Measurements from ENCODE around the gene SPATA1.
"Not testable (repeated sequence)": the region's sequence is repeated elsewhere in the genome, so short reads cannot be mapped to it uniquely, and the experiment has no call there.

The SPATA1 gene

DNA sequence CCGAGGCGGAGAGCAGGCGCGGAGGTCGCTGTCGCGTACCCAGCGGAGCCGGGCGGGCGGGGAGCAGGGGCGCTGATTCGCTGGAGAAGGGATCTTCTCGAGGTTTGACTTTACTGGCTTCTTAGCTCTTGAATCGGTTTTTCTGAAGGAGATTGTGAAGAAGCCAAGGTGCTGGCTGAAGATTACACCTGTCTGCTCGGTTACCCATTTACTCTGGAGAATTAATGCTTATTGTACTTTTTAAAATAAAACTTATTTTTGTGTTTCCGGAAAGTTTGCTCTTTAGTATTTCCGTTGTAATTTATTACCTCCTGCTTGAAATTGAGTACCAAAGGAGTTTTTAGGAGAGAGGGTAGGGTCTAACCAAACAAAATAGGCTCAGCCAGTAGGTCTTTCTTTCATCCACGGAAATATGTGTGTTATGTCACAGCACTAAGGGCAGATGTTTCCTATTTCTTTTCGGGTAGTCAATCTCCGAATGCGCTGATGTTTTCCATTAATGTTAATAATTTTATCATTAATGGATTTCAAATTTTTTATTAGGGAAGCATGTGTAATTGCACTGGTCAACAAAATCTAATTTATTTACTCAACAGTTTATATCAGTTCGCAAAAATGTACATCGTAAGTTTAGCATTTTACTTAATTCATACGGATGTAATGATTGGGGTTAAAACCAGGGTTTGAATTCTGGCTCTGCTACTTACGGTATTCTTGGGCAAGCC is 705 bp downstream of the SPATA1 start:
- peak; percentile 39 for DNase-seq (ENCODE audit: low read depth)
- H3K4me3 ChIP-seq (ENCODE audit: low read depth, low read length), result peak overlapping the region; percentile 70
- TF ChIP-seq POLR2A (IDR thresholded peaks at IDR 0.05; ENCODE audit: extremely low read depth, insufficient read length) (no peak), MYC (IDR thresholded peaks at IDR 0.05; ENCODE audit: low read depth, low read length) (no peak)
- TF ChIP-seq, protein P1, sequence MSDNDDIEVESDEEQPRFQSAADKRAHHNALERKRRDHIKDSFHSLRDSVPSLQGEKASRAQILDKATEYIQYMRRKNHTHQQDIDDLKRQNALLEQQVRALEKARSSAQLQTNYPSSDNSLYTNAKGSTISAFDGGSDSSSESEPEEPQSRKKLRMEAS (IDR thresholded peaks at IDR 0.05; ENCODE audit: low read depth, low read length), result no peak
- TF ChIP-seq, protein P2, sequence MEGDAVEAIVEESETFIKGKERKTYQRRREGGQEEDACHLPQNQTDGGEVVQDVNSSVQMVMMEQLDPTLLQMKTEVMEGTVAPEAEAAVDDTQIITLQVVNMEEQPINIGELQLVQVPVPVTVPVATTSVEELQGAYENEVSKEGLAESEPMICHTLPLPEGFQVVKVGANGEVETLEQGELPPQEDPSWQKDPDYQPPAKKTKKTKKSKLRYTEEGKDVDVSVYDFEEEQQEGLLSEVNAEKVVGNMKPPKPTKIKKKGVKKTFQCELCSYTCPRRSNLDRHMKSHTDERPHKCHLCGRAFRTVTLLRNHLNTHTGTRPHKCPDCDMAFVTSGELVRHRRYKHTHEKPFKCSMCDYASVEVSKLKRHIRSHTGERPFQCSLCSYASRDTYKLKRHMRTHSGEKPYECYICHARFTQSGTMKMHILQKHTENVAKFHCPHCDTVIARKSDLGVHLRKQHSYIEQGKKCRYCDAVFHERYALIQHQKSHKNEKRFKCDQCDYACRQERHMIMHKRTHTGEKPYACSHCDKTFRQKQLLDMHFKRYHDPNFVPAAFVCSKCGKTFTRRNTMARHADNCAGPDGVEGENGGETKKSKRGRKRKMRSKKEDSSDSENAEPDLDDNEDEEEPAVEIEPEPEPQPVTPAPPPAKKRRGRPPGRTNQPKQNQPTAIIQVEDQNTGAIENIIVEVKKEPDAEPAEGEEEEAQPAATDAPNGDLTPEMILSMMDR (IDR thresholded peaks at IDR 0.05; ENCODE audit: low read depth, low read length), result no peak

DNA sequence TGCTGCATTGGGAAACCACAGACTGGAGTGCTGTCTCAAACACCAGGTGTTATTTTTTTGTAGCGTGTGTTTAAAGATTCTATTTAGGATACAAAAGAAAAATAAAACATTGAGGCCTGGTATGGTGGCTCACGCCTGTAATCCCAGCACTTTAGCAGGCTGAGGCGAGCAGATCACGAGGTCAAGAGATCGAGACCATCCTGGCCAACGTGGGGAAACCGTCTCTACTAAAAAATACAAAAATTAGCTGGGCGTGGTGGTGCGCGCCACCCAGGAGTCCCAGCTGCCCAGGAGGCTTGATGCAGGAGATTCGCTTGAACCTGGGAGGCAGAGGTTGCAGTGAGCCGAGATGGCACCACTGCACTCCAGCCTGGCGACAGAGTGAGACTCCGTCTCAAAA is 1.7 kb downstream of the SPATA1 start:
- DNase-seq (ENCODE audit: low read depth), result not testable (repeated sequence)
- peak overlapping the region; percentile 70 for H3K4me3 ChIP-seq (ENCODE audit: low read depth, low read length)

DNA sequence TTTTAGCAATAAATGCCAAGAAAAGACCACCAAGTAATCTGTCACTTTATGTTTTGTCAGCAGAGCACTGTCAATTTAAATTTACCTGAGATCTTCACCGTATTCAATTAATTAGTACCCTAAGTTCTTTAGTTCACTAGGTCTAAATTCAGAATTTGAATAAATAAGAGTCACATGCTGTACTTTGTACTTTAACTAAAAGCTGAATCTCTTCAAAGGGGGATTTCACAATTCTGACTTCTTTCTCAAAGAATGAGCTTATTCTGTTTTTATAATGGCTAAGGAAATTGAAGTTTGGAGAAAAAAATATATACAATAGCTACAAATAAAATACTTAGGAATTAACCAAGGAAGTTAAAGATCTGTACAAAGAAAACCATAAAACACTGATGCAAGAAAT is 2.3 kb downstream of the SPATA1 start:
- no peak for DNase-seq (ENCODE audit: low read depth)
- no peak overlapping the region for H3K4me3 ChIP-seq (ENCODE audit: low read depth, low read length)
- TF ChIP-seq POLR2A (IDR thresholded peaks at IDR 0.05; ENCODE audit: extremely low read depth, insufficient read length) (no peak), MYC (IDR thresholded peaks at IDR 0.05; ENCODE audit: low read depth, low read length) (no peak)
- TF ChIP-seq, protein P1 (IDR thresholded peaks at IDR 0.05; ENCODE audit: low read depth, low read length), result no peak
- TF ChIP-seq, protein P2 (IDR thresholded peaks at IDR 0.05; ENCODE audit: low read depth, low read length), result no peak

DNA sequence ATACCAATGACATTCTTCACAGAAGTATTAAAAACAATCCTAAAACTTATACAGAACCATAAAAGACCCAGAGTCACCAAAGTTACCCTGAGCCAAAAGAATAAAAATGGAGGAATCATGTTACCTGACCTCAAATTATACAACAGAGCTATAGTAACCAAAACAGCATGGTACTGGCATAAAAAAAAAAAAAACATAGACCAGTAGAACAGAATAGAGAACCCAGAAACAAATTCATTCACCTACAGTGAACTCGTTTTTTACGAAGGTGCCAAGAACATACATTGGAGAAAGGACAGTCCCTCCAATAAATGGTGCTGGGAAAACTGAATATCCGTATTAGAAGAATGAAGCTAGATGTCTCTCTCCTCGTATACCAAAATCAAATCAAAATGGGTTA is 2.8 kb downstream of the SPATA1 start:
- no peak for TF ChIP-seq MYC (IDR thresholded peaks at IDR 0.05; ENCODE audit: low read depth, low read length)
- TF ChIP-seq, protein P1 (IDR thresholded peaks at IDR 0.05; ENCODE audit: low read depth, low read length), result no peak
- TF ChIP-seq, protein P2 (IDR thresholded peaks at IDR 0.05; ENCODE audit: low read depth, low read length), result no peak
- TF ChIP-seq POLR2A (IDR thresholded peaks at IDR 0.05; ENCODE audit: extremely low read depth, insufficient read length), result no peak
- no peak overlapping the region for H3K4me3 ChIP-seq (ENCODE audit: low read depth, low read length)

DNA sequence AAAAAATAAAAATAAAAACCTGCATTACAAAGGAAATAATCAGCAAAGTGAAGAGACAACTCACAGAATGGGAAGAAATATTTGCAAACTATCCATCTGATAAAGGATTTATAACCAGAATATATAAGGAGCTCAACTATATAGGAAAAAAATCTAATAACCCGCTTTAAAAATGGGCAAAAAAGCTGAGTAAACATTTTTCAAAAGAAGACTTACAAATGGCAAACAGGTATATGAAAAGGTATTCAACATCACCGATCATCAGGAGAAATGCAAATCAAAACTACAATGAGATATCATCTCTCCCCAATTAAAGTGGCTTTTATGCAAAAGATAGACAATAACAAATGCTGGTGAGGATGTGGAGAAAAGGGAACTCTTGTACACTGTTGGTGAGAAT is 4.0 kb downstream of the SPATA1 start:
- no peak for DNase-seq (ENCODE audit: low read depth)

More for the DNA sequence above, 2.8 kb downstream of the SPATA1 start:
- no peak for DNase-seq (ENCODE audit: low read depth)

DNA sequence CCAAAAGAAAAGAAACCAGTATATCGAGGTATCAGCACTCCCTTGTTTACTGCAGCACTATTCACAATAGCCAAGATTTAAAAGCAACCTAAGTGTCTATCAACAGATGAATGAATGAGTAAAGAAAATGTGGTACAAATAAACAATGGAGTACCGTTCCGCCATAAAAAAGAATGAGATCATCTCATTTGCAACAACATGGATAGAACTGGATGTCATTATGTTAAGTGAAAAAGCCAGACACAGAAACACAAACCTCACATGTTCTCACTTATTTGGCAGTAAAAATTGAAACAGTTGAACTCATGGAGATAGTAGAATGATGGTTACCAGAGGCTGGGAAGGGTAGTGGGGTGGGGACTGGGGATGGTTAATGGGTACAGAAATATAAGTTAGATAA is 4.5 kb downstream of the SPATA1 start:
- no peak for DNase-seq (ENCODE audit: low read depth)
- H3K4me3 ChIP-seq (ENCODE audit: low read depth, low read length), result no peak overlapping the region

More for the DNA sequence above, 4.0 kb downstream of the SPATA1 start:
- TF ChIP-seq, protein P1 (IDR thresholded peaks at IDR 0.05; ENCODE audit: low read depth, low read length), result no peak
- H3K4me3 ChIP-seq (ENCODE audit: low read depth, low read length), result no peak overlapping the region

More for the DNA sequence above, 4.5 kb downstream of the SPATA1 start:
- TF ChIP-seq, protein P2 (IDR thresholded peaks at IDR 0.05; ENCODE audit: low read depth, low read length), result no peak
- TF ChIP-seq POLR2A (IDR thresholded peaks at IDR 0.05; ENCODE audit: extremely low read depth, insufficient read length) (no peak), MYC (IDR thresholded peaks at IDR 0.05; ENCODE audit: low read depth, low read length) (no peak)
- TF ChIP-seq, protein P1 (IDR thresholded peaks at IDR 0.05; ENCODE audit: low read depth, low read length), result no peak

Measured in NB4 (cell line).